Gastroesophageal sphincter (tissue), 3 donors: ENCODE data around the gene PRKCQ.

Experiments
- CTCF ChIP-seq, 4 experiments: fragments of 200-600 bp in 2 of 4; fragments of 450-650 bp in 2 of 4; sonication (generic) in 1 of 4; IDR thresholded peaks; one replicate each; pipeline ENCODE4 v1.5.1; 2017 to 2019; ENCODE audit warnings: antibody characterized with exemption in 4 of 4, mild to moderate bottlenecking in 2 of 4, moderate library complexity in 2 of 4
- POLR2A ChIP-seq, 2 donors: fragments of 450-650 bp; IDR thresholded peaks; one replicate each; pipeline ENCODE4 v1.6.1; 2017; ENCODE audit warnings: antibody characterized with exemption in 2 of 2, mild to moderate bottlenecking in 2 of 2, moderate library complexity in 1 of 2
- POLR2AphosphoS5 ChIP-seq: sonication (generic); formaldehyde crosslinking; IDR thresholded peaks from one replicate; pipeline ENCODE4 v1.6.1; 2017; ENCODE audit warnings: antibody characterized with exemption

- TF ChIP-seq POLR2A (IDR thresholded peaks at IDR 0.05) (no peak), CTCF (IDR thresholded peaks at IDR 0.05) (no peak), POLR2AphosphoS5 (no peak)
These were observed 183.4 kb downstream of the PRKCQ start for GRCh38 chr10:6396652-6397051.
